Peyer's patch (tissue), 4 donors: Measurements from ENCODE around the gene PARVB. TPM values are rescaled to one million over a fixed set of nuclear protein-coding genes. Genes with fewer than 3 reads are reported as not detected.

ENCODE experiments used
- DNase-seq, 3 donors: peaks; one replicate each; pipeline ENCODE4 v3.0.0-alpha.2; 2017 to 2019
- H3K27ac ChIP-seq, 4 donors: fragments of 200-600 bp; sonication (generic); one replicate each; pipeline ENCODE4 v1.5.1; 2016 to 2019
- H3K27me3 ChIP-seq, 2 donors: fragments of 200-600 bp; sonication (generic); one replicate each; pipeline ENCODE4 v1.5.1; 2019
- H3K36me3 ChIP-seq, 3 donors: fragments of 200-600 bp; sonication (generic); one replicate each; pipeline ENCODE4 v1.5.1; 2016 to 2019
- H3K4me1 ChIP-seq, 4 donors: fragments of 200-600 bp; sonication (generic); one replicate each; pipeline ENCODE4 v1.5.1; 2016 to 2019
- H3K4me3 ChIP-seq, 4 donors: fragments of 200-600 bp; sonication (generic); 1 replicate in 3 of 4; 2 replicates in 1 of 4; pipeline ENCODE4 v1.5.1; 2016 to 2019; ENCODE audit warnings: mild to moderate bottlenecking in 1 of 4
- H3K9me3 ChIP-seq, 4 donors: fragments of 200-600 bp; sonication (generic); one replicate each; pipeline ENCODE4 v1.5.1; 2016 to 2019; ENCODE audit warnings: mild to moderate bottlenecking in 1 of 4
- CTCF ChIP-seq, 6 experiments: fragments of 450-650 bp in 4 of 6; fragments of 200-600 bp in 2 of 6; sonication (generic) in 1 of 6; IDR thresholded peaks; one replicate each; pipeline ENCODE4 v1.5.1; 2017 to 2019; ENCODE audit warnings: antibody characterized with exemption in 6 of 6, mild to moderate bottlenecking in 3 of 6, moderate library complexity in 1 of 6
- POLR2A ChIP-seq, 2 donors: fragments of 450-650 bp; IDR thresholded peaks; one replicate each; pipeline ENCODE4 v1.5.1; 2017; ENCODE audit warnings: antibody characterized with exemption in 2 of 2, mild to moderate bottlenecking in 2 of 2, moderate library complexity in 2 of 2
- total RNA-seq, 4 donors: library from RNA; depleted of rRNA; stranded (reverse); fragments of >200 nt; gene quantifications; one replicate each; pipeline ENCODE4 v1.1.0, GENCODE V29; 2016

Gene PARVB
- total RNA-seq, 4 donors from 2014 or later, result 1.8 to 71.8 (median 7.7) TPM

- no peaks in the 10 kb centered on the region for H3K9me3 ChIP-seq
- no peaks in the 10 kb centered on the region for H3K27me3 ChIP-seq
- no peak overlapping the region for H3K27ac ChIP-seq
- H3K4me1 ChIP-seq, result no peaks in the 10 kb centered on the region
- TF ChIP-seq CTCF (IDR thresholded peaks at IDR 0.05) (no peak), POLR2A (IDR thresholded peaks at IDR 0.05) (no peak)
- no peaks in the 10 kb centered on the region for H3K36me3 ChIP-seq
- no peak overlapping the region for H3K4me3 ChIP-seq
- no peak for DNase-seq
Observed at GRCh38 chr22:44221710-44222475, 197.8 kb downstream of the PARVB start.

Other genes with a start within 250 kb of the PARVB start
- gene EFCAB6, start 212.0 kb upstream of the PARVB start, total RNA-seq, result 1 to 10 TPM in 1 of 4 donors, under 1 TPM in 2, not detected in 1; 0.35 to 4.4 (median 0.94) TPM
- gene SULT4A1, start 161.8 kb upstream of the PARVB start, total RNA-seq, result under 1 TPM in 3 of 4 donors, not detected in 1; 0.27 to 0.53 (median 0.47) TPM
- gene PNPLA5, start 132.3 kb upstream of the PARVB start, total RNA-seq, result not detected
- gene PNPLA3, start 100.5 kb upstream of the PARVB start, total RNA-seq, result 1 to 10 TPM in 2 of 4 donors, under 1 TPM in 2; 0.80 to 6.6 (median 2.5) TPM
- gene SAMM50, start 68.9 kb upstream of the PARVB start, total RNA-seq, result 10 to 100 TPM; 26.4 to 39.8 (median 34.1) TPM
- gene PARVG, start 156.6 kb downstream of the PARVB start, total RNA-seq, result 100 to 1,000 TPM in 1 of 4 donors, 10 to 100 TPM in 3; 18.4 to 304 (median 33.8) TPM